Liver (tissue), 3 donors: Measurements from ENCODE around the gene UBE3B.

Source experiments
- ATF3 ChIP-seq: IDR thresholded peaks from 2 replicates; pipeline ENCODE4 v1.6.1; 2016; ENCODE audit warnings: antibody characterized with exemption
- CTCF ChIP-seq: fragments of 150-350 bp; IDR thresholded peaks from 2 replicates; pipeline ENCODE4 v1.5.1; 2017; ENCODE audit warnings: improper control_type of control experiment, low read depth, low read length; ENCODE audit not compliant: missing input control
- FOXA2 ChIP-seq: IDR thresholded peaks from 2 replicates; pipeline ENCODE4 v1.6.1; 2016; ENCODE audit warnings: antibody characterized with exemption
- HNF4A ChIP-seq, 2 donors: conservative IDR thresholded peaks; 2 replicates each; pipeline ENCODE4 v1.6.1; 2016; ENCODE audit warnings: antibody characterized with exemption in 2 of 2, mild to moderate bottlenecking in 2 of 2
- JUND ChIP-seq, 2 donors: IDR thresholded peaks; 2 replicates each; pipeline ENCODE4 v1.6.1; 2016; ENCODE audit warnings: antibody characterized with exemption in 2 of 2
- MAX ChIP-seq: IDR thresholded peaks from 2 replicates; pipeline ENCODE4 v1.6.1; 2016; ENCODE audit warnings: antibody characterized with exemption
- RAD21 ChIP-seq, 2 donors: IDR thresholded peaks; 2 replicates each; pipeline ENCODE4 v1.6.1; 2016; ENCODE audit warnings: antibody characterized with exemption in 2 of 2, mild to moderate bottlenecking in 2 of 2
- REST ChIP-seq: IDR thresholded peaks from 2 replicates; pipeline ENCODE4 v1.6.1; 2016; ENCODE audit warnings: antibody characterized with exemption, mild to moderate bottlenecking
- RXRA ChIP-seq, 2 donors: IDR thresholded peaks; 2 replicates each; pipeline ENCODE4 v1.6.1; 2017 to 2018; ENCODE audit warnings: antibody characterized with exemption in 2 of 2, mild to moderate bottlenecking in 1 of 2
- SP1 ChIP-seq: IDR thresholded peaks from 2 replicates; pipeline ENCODE4 v1.6.1; 2018; ENCODE audit warnings: antibody characterized with exemption, mild to moderate bottlenecking
- TAF1 ChIP-seq: conservative IDR thresholded peaks from 2 replicates; pipeline ENCODE4 v1.6.1; 2016; ENCODE audit warnings: antibody characterized with exemption, mild to moderate bottlenecking
- YY1 ChIP-seq: IDR thresholded peaks from 2 replicates; pipeline ENCODE4 v1.6.1; 2016; ENCODE audit warnings: antibody characterized with exemption, mild to moderate bottlenecking
- ZBTB33 ChIP-seq: IDR thresholded peaks from 2 replicates; pipeline ENCODE4 v1.6.1; 2016; ENCODE audit warnings: antibody characterized with exemption
- donor health status: healthy.
- donor health status: healthy.

- TF ChIP-seq CTCF (no peak), RXRA (IDR thresholded peaks at IDR 0.05) (no peak), FOXA2 (no peak), YY1 (no peak), REST (no peak), RAD21 (IDR thresholded peaks at IDR 0.05) (no peak), MAX (no peak), TAF1 (no peak), HNF4A (conservative IDR thresholded peaks at IDR 0.05) (no peak), ATF3 (no peak), ZBTB33 (no peak), SP1 (no peak), JUND (IDR thresholded peaks at IDR 0.05) (no peak)
Measured at GRCh38 chr12:109460538-109460937, 16.9 kb upstream of the UBE3B start.
